ENCODE results near the gene TUBB.
A peak's percentile ranks its signal among the peaks of the same experiment; 100 is the strongest.

Gene TUBB

GRCh38 chr6:30688569-30688968 is 31.6 kb upstream of the TUBB start:
- no peak for TF ChIP-seq ZBTB7A (IDR thresholded peaks at IDR 0.05; ENCODE audit: low read depth)
- no peak for TF ChIP-seq FOXM1 (IDR thresholded peaks at IDR 0.05; ENCODE audit: borderline replicate concordance, low read depth)
- TF ChIP-seq EP300 (IDR thresholded peaks at IDR 0.05; ENCODE audit: borderline replicate concordance), result no peak
- TF ChIP-seq YY1 (IDR thresholded peaks at IDR 0.05; ENCODE audit: low read depth), result no peak
- TF ChIP-seq RAD21 (IDR thresholded peaks at IDR 0.05; ENCODE audit: low read depth), result no peak

- TF ChIP-seq CREB1 (IDR thresholded peaks at IDR 0.05; ENCODE audit: low read depth), result no peak
- no peak for TF ChIP-seq EP300 (IDR thresholded peaks at IDR 0.05; ENCODE audit: borderline replicate concordance)
- no peak for TF ChIP-seq USF1 (IDR thresholded peaks at IDR 0.05)
- TF ChIP-seq RAD21 (IDR thresholded peaks at IDR 0.05; ENCODE audit: low read depth), result no peak
- TF ChIP-seq TEAD4 (IDR thresholded peaks at IDR 0.05), result no peak
- no peak for TF ChIP-seq FOXM1 (IDR thresholded peaks at IDR 0.05; ENCODE audit: borderline replicate concordance, low read depth)
- TF ChIP-seq TCF12 (IDR thresholded peaks at IDR 0.05; ENCODE audit: low read depth), result no peak
- no peak for TF ChIP-seq NFIC (IDR thresholded peaks at IDR 0.05)
- TF ChIP-seq REST (IDR thresholded peaks at IDR 0.05; ENCODE audit: low read depth), result no peak
- TF ChIP-seq YY1 (IDR thresholded peaks at IDR 0.05; ENCODE audit: low read depth), result no peak
- TF ChIP-seq TAF1 (IDR thresholded peaks at IDR 0.05; ENCODE audit: low read depth), result no peak
- TF ChIP-seq EGR1 (IDR thresholded peaks at IDR 0.05), result no peak
- no peak for TF ChIP-seq ZBTB7A (IDR thresholded peaks at IDR 0.05; ENCODE audit: low read depth)
- TF ChIP-seq MAX (IDR thresholded peaks at IDR 0.05), result no peak
- TF ChIP-seq CEBPB (IDR thresholded peaks at IDR 0.05), result no peak
Measured at GRCh38 chr6:30689022-30689865, 30.9 kb upstream of the TUBB start.

GRCh38 chr6:30689985-30690384 is 30.2 kb upstream of the TUBB start:
- TF ChIP-seq TAF1 (IDR thresholded peaks at IDR 0.05; ENCODE audit: low read depth) (no peak), REST (IDR thresholded peaks at IDR 0.05; ENCODE audit: low read depth) (no peak), CREB1 (IDR thresholded peaks at IDR 0.05; ENCODE audit: low read depth) (no peak), TCF12 (IDR thresholded peaks at IDR 0.05; ENCODE audit: low read depth) (no peak), ZBTB7A (IDR thresholded peaks at IDR 0.05; ENCODE audit: low read depth) (no peak), TEAD4 (IDR thresholded peaks at IDR 0.05) (no peak), CEBPB (IDR thresholded peaks at IDR 0.05) (no peak), MAX (IDR thresholded peaks at IDR 0.05) (no peak), EGR1 (IDR thresholded peaks at IDR 0.05) (no peak), USF1 (IDR thresholded peaks at IDR 0.05) (no peak), NFIC (IDR thresholded peaks at IDR 0.05) (no peak), RAD21 (IDR thresholded peaks at IDR 0.05; ENCODE audit: low read depth) (no peak), YY1 (IDR thresholded peaks at IDR 0.05; ENCODE audit: low read depth) (no peak), FOXM1 (IDR thresholded peaks at IDR 0.05; ENCODE audit: borderline replicate concordance, low read depth) (no peak)

- TF ChIP-seq TCF12 (IDR thresholded peaks at IDR 0.05; ENCODE audit: low read depth), result no peak
- 0 out of 2 replicates have a peak, but pooled peaks have one; percentile 35 for TF ChIP-seq YY1 (IDR thresholded peaks at IDR 0.05; ENCODE audit: low read depth)
- TF ChIP-seq ZBTB7A (IDR thresholded peaks at IDR 0.05; ENCODE audit: low read depth), result no peak
- TF ChIP-seq RAD21 (IDR thresholded peaks at IDR 0.05; ENCODE audit: low read depth), result no peak
- no peak for TF ChIP-seq EGR1 (IDR thresholded peaks at IDR 0.05)
- no peak for TF ChIP-seq USF1 (IDR thresholded peaks at IDR 0.05)
- no peak for TF ChIP-seq CEBPB (IDR thresholded peaks at IDR 0.05)
- no peak for TF ChIP-seq NFIC (IDR thresholded peaks at IDR 0.05)
- TF ChIP-seq FOXM1 (IDR thresholded peaks at IDR 0.05; ENCODE audit: borderline replicate concordance, low read depth), result no peak
- TF ChIP-seq MAX (IDR thresholded peaks at IDR 0.05), result peak; percentile 29; the same call in 1 of the 2 replicates
- 0 out of 2 replicates have a peak, but pooled peaks have one; percentile 30 for TF ChIP-seq TAF1 (IDR thresholded peaks at IDR 0.05; ENCODE audit: low read depth)
- no peak for TF ChIP-seq CREB1 (IDR thresholded peaks at IDR 0.05; ENCODE audit: low read depth)
- no peak for TF ChIP-seq REST (IDR thresholded peaks at IDR 0.05; ENCODE audit: low read depth)
- no peak for TF ChIP-seq TEAD4 (IDR thresholded peaks at IDR 0.05)
- no peak for TF ChIP-seq EP300 (IDR thresholded peaks at IDR 0.05; ENCODE audit: borderline replicate concordance)
Measured at GRCh38 chr6:30690403-30691207, 29.5 kb upstream of the TUBB start, which contains the start of gene NRM. TSS of gene NRM (minus strand) at chr6:30690984. CDS start at chr6:30690974, 10 bp downstream.
